H1 (cell line): ENCODE results near the gene ITGB8. TPM values are rescaled to one million over a fixed set of nuclear protein-coding genes. Genes with fewer than 3 reads are reported as not detected.

Experiments
- CHD7 ChIP-seq: fragments of 300-600 bp; sonication (generic); IDR thresholded peaks from 2 replicates; pipeline ENCODE4 v1.7.1; 2012; ENCODE audit warnings: low read length, moderate library complexity, mild to moderate bottlenecking, inconsistent platforms; ENCODE audit not compliant: insufficient replicate concordance
- CTBP2 ChIP-seq: IDR thresholded peaks from 2 replicates; pipeline ENCODE4 v1.7.0; 2011; ENCODE audit warnings: borderline replicate concordance, mild to moderate bottlenecking, moderate library complexity, mixed read lengths, low read length; ENCODE audit not compliant: insufficient read depth, insufficient read length
- GTF2F1 ChIP-seq: IDR thresholded peaks from 2 replicates; pipeline ENCODE4 v1.6.1; 2012; ENCODE audit warnings: low read depth, low read length, improper control_type of control experiment, borderline replicate concordance
- HDAC6 ChIP-seq: IDR thresholded peaks from one replicate; pipeline ENCODE4 v1.7.1; 2012; ENCODE audit warnings: low read depth, mild to moderate bottlenecking, inconsistent platforms, low read length, moderate library complexity
- JUND ChIP-seq: IDR thresholded peaks from 2 replicates; pipeline ENCODE4 v1.6.1; 2011; ENCODE audit warnings: mild to moderate bottlenecking, improper control_type of control experiment, low read length
- KDM4A ChIP-seq: IDR thresholded peaks from one replicate; pipeline ENCODE4 v1.7.1; 2012; ENCODE audit warnings: low read depth, mild to moderate bottlenecking, moderate library complexity, low read length, inconsistent platforms; ENCODE audit not compliant: severe bottlenecking
- PHF8 ChIP-seq: fragments of 200-600 bp; sonication (generic); conservative IDR thresholded peaks from 2 replicates; pipeline ENCODE4 v1.7.1; 2012; ENCODE audit warnings: low read depth, mild to moderate bottlenecking, inconsistent platforms, low read length, moderate library complexity
- POLR2A ChIP-seq, 2 experiments: IDR thresholded peaks; 1 replicate in 1 of 2; 2 replicates in 1 of 2; pipeline ENCODE4 v1.6.1; 2011; ENCODE audit warnings: low read depth in 2 of 2, low read length in 2 of 2, mild to moderate bottlenecking in 2 of 2; ENCODE audit errors: control extremely low read depth in 1 of 2
- RFX5 ChIP-seq: IDR thresholded peaks from 2 replicates; pipeline ENCODE4 v1.6.1; 2011; ENCODE audit warnings: low read depth, low read length, improper control_type of control experiment, borderline replicate concordance
- SP1 ChIP-seq: IDR thresholded peaks from 2 replicates; pipeline ENCODE4 v1.6.1; 2011; ENCODE audit warnings: low read depth, low read length
- SUZ12 ChIP-seq: fragments of 200-600 bp; sonication (generic); IDR thresholded peaks from 2 replicates; pipeline ENCODE4 v1.6.1; 2012; ENCODE audit warnings: mild to moderate bottlenecking, inconsistent platforms, low read length, moderate library complexity, mixed read lengths
- TAF1 ChIP-seq: IDR thresholded peaks from 2 replicates; pipeline ENCODE4 v1.6.1; 2011; ENCODE audit warnings: mild to moderate bottlenecking, low read depth, low read length
- ZNF274 ChIP-seq: IDR thresholded peaks from 2 replicates; pipeline ENCODE4 v1.7.0; 2012; ENCODE audit warnings: low read length, borderline replicate concordance; ENCODE audit errors: extremely low read depth
- polyA plus RNA-seq, 7 experiments: library from polyadenylated mRNA; depleted of rRNA in 3 of 7; stranded (reverse) in 5 of 7; unstranded in 2 of 7; fragments of >200 nt in 5 of 7; fragments of 200-250 nt in 2 of 7; gene quantifications; 1 replicate in 5 of 7; 2 replicates in 1 of 7; 4 replicates in 1 of 7; pipeline versions ENCODE4 v1.2.1 to v1.2.3, GENCODE V29; 2011 to 2013; ENCODE audit warnings: missing spikeins in 2 of 7, mixed read lengths in 2 of 7
- total RNA-seq: library from RNA; stranded (reverse); fragmentation: NEBNext Ultra II Directional; extraction: Animal tissue kit (Norgen Biotek cat#: 25700); gene quantifications from 2 replicates; pipeline ENCODE4 v1.2.1, GENCODE V29; 2021

Gene ITGB8
- total and polyA plus RNA-seq, 2 of the 8 experiments (the other 6 are each of a cell fraction or from before 2014, with no cell fraction given), result 1.2 to 3.6 TPM

GRCh38 chr7:20299145-20299544 lies 31.6 kb upstream of the ITGB8 start (continued):
- no peak for TF ChIP-seq CHD7
- no peak for TF ChIP-seq PHF8
- no peak for TF ChIP-seq POLR2A (IDR thresholded peaks at IDR 0.05; ENCODE audit: control extremely low read depth in 1 of 2, low read depth in 2 of 2, low read length in 2 of 2)
- no peak for TF ChIP-seq HDAC6
- no peak for TF ChIP-seq ZNF274
- no peak for TF ChIP-seq RFX5
- TF ChIP-seq JUND, result no peak
- TF ChIP-seq CTBP2, result no peak
- TF ChIP-seq GTF2F1, result no peak
- TF ChIP-seq KDM4A, result no peak
- no peak for TF ChIP-seq TAF1
- TF ChIP-seq SP1, result no peak
- no peak for TF ChIP-seq SUZ12
